Gastroesophageal sphincter (tissue), 3 donors: ENCODE results near the gene ZFYVE9.

Experiments used
- POLR2AphosphoS5 ChIP-seq: sonication (generic); formaldehyde crosslinking; IDR thresholded peaks from one replicate; pipeline ENCODE4 v1.6.1; 2017; ENCODE audit warnings: antibody characterized with exemption
- TF ChIP-seq, protein P1 (sequence below), 4 experiments: fragments of 200-600 bp in 2 of 4; fragments of 450-650 bp in 2 of 4; sonication (generic) in 1 of 4; IDR thresholded peaks; one replicate each; pipeline ENCODE4 v1.5.1; 2017 to 2019; ENCODE audit warnings: antibody characterized with exemption in 4 of 4, mild to moderate bottlenecking in 2 of 4, moderate library complexity in 2 of 4

DNA sequence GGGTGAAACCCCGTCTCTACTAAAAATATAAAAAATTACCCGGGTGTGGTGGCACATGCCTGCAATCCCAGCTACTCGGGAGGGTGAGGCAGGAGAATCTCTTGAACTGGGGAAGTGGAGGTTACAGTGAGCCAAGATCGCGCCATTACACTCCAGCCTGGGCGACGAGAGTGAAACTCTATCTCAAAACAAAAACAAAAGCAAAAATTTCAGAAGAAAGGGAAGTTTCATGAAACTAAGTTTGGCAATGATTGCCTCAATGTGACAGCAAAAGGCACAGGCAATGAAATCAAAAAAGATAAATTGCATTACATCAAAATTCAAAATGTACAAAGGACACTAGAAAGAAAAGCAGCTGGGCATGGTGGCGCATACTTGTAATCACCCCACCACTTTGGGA, 45.7 kb upstream of the ZFYVE9 start:
- TF ChIP-seq, protein P1, sequence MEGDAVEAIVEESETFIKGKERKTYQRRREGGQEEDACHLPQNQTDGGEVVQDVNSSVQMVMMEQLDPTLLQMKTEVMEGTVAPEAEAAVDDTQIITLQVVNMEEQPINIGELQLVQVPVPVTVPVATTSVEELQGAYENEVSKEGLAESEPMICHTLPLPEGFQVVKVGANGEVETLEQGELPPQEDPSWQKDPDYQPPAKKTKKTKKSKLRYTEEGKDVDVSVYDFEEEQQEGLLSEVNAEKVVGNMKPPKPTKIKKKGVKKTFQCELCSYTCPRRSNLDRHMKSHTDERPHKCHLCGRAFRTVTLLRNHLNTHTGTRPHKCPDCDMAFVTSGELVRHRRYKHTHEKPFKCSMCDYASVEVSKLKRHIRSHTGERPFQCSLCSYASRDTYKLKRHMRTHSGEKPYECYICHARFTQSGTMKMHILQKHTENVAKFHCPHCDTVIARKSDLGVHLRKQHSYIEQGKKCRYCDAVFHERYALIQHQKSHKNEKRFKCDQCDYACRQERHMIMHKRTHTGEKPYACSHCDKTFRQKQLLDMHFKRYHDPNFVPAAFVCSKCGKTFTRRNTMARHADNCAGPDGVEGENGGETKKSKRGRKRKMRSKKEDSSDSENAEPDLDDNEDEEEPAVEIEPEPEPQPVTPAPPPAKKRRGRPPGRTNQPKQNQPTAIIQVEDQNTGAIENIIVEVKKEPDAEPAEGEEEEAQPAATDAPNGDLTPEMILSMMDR (IDR thresholded peaks at IDR 0.05) = no peak
- no peak for TF ChIP-seq POLR2AphosphoS5
